HG02763 (cell line): ENCODE data around the gene TEN1.
"Not testable (repeated sequence)": the region's sequence is repeated elsewhere in the genome, so short reads cannot be mapped to it uniquely, and the experiment has no call there.

ENCODE experiments used
- ATAC-seq: cut with Tn5 transposase; IDR thresholded peaks from one replicate; pipeline ENCODE4 v1.9.1; 2021; ENCODE audit warnings: mild to moderate bottlenecking, moderate library complexity; ENCODE audit not compliant: unreplicated experiment

The TEN1 gene

GRCh38 chr17:75978938-75979704 is at the start of gene TEN1, which contains the start of gene ACOX1:
Gene TEN1, plus strand, starts transcription at chr17:75979240. Its CDS starts 6,953 bp downstream, at chr17:75986193.
Gene ACOX1, minus strand, starts transcription at chr17:75979166. Its CDS starts 93 bp downstream, at chr17:75979073.
- ATAC-seq: peak; percentile 81

- ATAC-seq: no peak
These were observed 48.0 kb upstream of the TEN1 start for GRCh38 chr17:75931062-75931461.

- ATAC-seq: no peak
These were observed 46.2 kb upstream of the TEN1 start for GRCh38 chr17:75932852-75933251.

GRCh38 chr17:75933808-75934207 is 45.2 kb upstream of the TEN1 start:
- no peak for ATAC-seq

GRCh38 chr17:75937652-75938051 is 41.4 kb upstream of the TEN1 start:
- ATAC-seq: no peak

GRCh38 chr17:75940727-75941441 is 38.2 kb upstream of the TEN1 start, which contains the start of gene FBF1:
Gene FBF1, minus strand, starts transcription at chr17:75941042. Its CDS starts 2,893 bp downstream, at chr17:75938149.
- peak; percentile 88 for ATAC-seq

GRCh38 chr17:75941442-75941819 is 37.6 kb upstream of the TEN1 start:
- no peak for ATAC-seq

GRCh38 chr17:75942473-75942872 is 36.6 kb upstream of the TEN1 start:
- no peak for ATAC-seq

- ATAC-seq: no peak
These were observed 35.5 kb upstream of the TEN1 start for GRCh38 chr17:75943491-75943890.

GRCh38 chr17:75945211-75945610 is 33.8 kb upstream of the TEN1 start:
- no peak for ATAC-seq

GRCh38 chr17:75950421-75950820 is 28.6 kb upstream of the TEN1 start:
- ATAC-seq: no peak

GRCh38 chr17:75950855-75951554 is 28.0 kb upstream of the TEN1 start:
- ATAC-seq: no peak

GRCh38 chr17:75959051-75959838 is 19.8 kb upstream of the TEN1 start:
- ATAC-seq: no peak

GRCh38 chr17:75959839-75960511 is 19.1 kb upstream of the TEN1 start:
- no peak for ATAC-seq

- ATAC-seq: no peak
These were observed 13.6 kb upstream of the TEN1 start for GRCh38 chr17:75965468-75965867.

GRCh38 chr17:75969044-75969443 is 10.0 kb upstream of the TEN1 start:
- not testable (repeated sequence) for ATAC-seq

- no peak for ATAC-seq
These were observed 9.0 kb upstream of the TEN1 start for GRCh38 chr17:75970011-75970523.

GRCh38 chr17:75970626-75971025 is 8.4 kb upstream of the TEN1 start:
- no peak for ATAC-seq

- not testable (repeated sequence) for ATAC-seq
These were observed 3.9 kb upstream of the TEN1 start for GRCh38 chr17:75975187-75975586.

GRCh38 chr17:75975757-75976174 is 3.3 kb upstream of the TEN1 start:
- ATAC-seq: no peak
